Caco-2 (cell line): ENCODE data around the gene S1PR1. TPM values are rescaled to one million over a fixed set of nuclear protein-coding genes. Genes with fewer than 3 reads are reported as not detected.

Experiments used
- BruUV-seq: library from RNA; stranded (reverse); fragments of 400-500 nt; replicated peaks from 2 replicates; lab custom pipeline; 2021; lab: Mats Ljungman, UMichigan
- CTCF ChIA-PET: fragments of 300-600 bp; sonication (Branson Sonifier 250); formaldehyde crosslinking; loops from one replicate; lab custom pipeline; 2022; ENCODE audit warnings: antibody characterized with exemption; lab: Charles Lee
- POLR2A ChIA-PET: fragments of 300-600 bp; sonication (Branson Sonifier 250); formaldehyde crosslinking; loops from one replicate; lab custom pipeline; 2022; ENCODE audit warnings: antibody characterized with exemption; lab: Charles Lee
- DNase-seq, 2 experiments: peaks; one replicate each; pipeline versions ENCODE4 v3.0.0 to v3.0.0-alpha.2; 2020 to 2022
- H3K27me3 ChIP-seq: replicated peaks from 2 replicates; pipeline ENCODE4 v1.6.0; 2011; ENCODE audit warnings: low read length; ENCODE audit not compliant: control insufficient read depth, insufficient read depth
- H3K36me3 ChIP-seq: 2 replicates; pipeline ENCODE4 v1.5.1; 2011; ENCODE audit warnings: low read length; ENCODE audit not compliant: control insufficient read depth, insufficient read depth
- H3K4me1 ChIP-seq: fragments of 250-450 bp; sonication (Bioruptor Pico); 2 replicates; pipeline ENCODE4 v1.5.1; 2020; ENCODE audit warnings: mild to moderate bottlenecking
- H3K4me3 ChIP-seq: 2 replicates; pipeline ENCODE4 v1.5.1; 2011; ENCODE audit warnings: low read depth, mild to moderate bottlenecking, control low read depth, low read length
- H3K9me3 ChIP-seq: fragments of 250-450 bp; sonication (Bioruptor Pico); 2 replicates; pipeline ENCODE4 v1.5.1; 2020; ENCODE audit warnings: mild to moderate bottlenecking, moderate library complexity
- H3K27ac Mint-ChIP-seq: one replicate; pipeline ENCODE4 v1.8.0; 2022; ENCODE audit warnings: mixed read lengths; ENCODE audit not compliant: unreplicated experiment
- H3K27me3 Mint-ChIP-seq: one replicate; pipeline ENCODE4 v1.8.0; 2022; ENCODE audit warnings: mixed read lengths; ENCODE audit not compliant: insufficient read depth, unreplicated experiment
- H3K36me3 Mint-ChIP-seq: one replicate; pipeline ENCODE4 v1.8.0; 2022; ENCODE audit warnings: mild to moderate bottlenecking, mixed read lengths; ENCODE audit not compliant: insufficient read depth, unreplicated experiment
- H3K4me1 Mint-ChIP-seq: one replicate; pipeline ENCODE4 v1.8.0; 2022; ENCODE audit warnings: low read depth, mixed read lengths; ENCODE audit not compliant: unreplicated experiment
- H3K4me3 Mint-ChIP-seq: one replicate; pipeline ENCODE4 v1.8.0; 2022; ENCODE audit warnings: mild to moderate bottlenecking, moderate library complexity, mixed read lengths; ENCODE audit not compliant: unreplicated experiment
- H3K9me3 Mint-ChIP-seq: one replicate; pipeline ENCODE4 v1.8.0; 2022; ENCODE audit warnings: mixed read lengths; ENCODE audit not compliant: unreplicated experiment
- intact Hi-C: fragments of 100-400 bp; cut with micrococcal nuclease; formaldehyde crosslinking; loops from one replicate; pipeline ENCODE4 v1.10.0; 2022; ENCODE audit not compliant: unreplicated experiment
- total RNA-seq: library from RNA; stranded (reverse); gene quantifications from 2 replicates; pipeline ENCODE4 v1.2.3, GENCODE V29; 2022
- TF ChIP-seq, protein P1 (sequence below), 2 experiments: fragments of 200-600 bp in 1 of 2; IDR thresholded peaks; 1 replicate in 1 of 2; 2 replicates in 1 of 2; pipeline versions ENCODE4 v1.5.1 to v1.8.0; 2011 to 2022; ENCODE audit warnings: antibody characterized with exemption in 1 of 2, control low read depth in 1 of 2, inconsistent platforms in 1 of 2, low read depth in 1 of 2, low read length in 1 of 2, mild to moderate bottlenecking in 1 of 2, moderate library complexity in 1 of 2; ENCODE audit not compliant: insufficient read depth in 1 of 2, severe bottlenecking in 1 of 2, unreplicated experiment in 1 of 2

S1PR1 gene
- total RNA-seq, 1 experiment from 2014 or later, result not detected

DNA sequence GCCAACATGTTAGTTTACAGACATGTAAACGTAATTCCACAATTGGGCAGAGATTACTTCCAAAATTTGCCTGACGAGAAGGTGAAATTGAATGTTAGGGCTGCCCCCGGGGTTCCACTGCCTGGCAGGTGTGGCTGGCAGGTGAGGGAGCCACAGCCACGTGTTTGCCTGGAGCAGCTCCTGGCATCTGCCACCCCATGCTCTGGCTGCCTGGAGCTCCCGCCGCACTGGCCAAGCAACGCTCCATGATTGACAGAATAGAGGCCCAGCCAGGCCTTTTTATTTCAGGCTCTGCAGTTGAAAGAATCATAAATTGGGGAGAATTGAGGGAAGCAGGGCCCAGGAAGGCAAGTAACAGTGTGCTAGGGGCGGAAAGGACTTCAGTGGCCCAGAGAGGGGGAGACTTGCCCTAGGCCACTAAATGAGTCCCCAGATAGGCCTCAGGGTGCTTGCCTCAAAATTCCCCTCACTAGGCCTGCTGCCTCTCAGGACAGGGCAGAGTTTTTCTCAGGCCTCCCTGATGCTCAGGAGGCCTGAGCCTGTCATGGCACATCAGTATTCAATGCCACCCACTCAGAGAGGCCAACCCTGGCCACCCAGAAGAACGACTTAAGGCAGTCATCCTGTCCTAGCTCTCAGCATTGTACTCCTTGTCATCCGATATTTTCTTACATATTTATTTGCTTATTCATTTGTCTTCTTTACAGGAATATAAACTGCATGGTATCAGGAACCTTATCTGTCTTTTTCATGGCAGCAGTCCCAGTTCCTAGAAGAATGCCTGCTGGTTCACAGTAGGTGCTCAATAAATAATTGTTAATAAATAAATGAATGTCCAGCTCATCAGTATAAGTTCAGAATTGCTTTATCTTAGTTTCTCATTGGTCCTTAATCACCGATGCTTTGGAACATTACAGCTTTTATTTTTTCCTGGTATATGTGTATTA, 16.6 kb upstream of the S1PR1 start:
- CTCF ChIA-PET, result no interaction called here
- Mint-ChIP-seq H3K9me3 (no peaks in the 10 kb centered on the region), H3K27ac (no peak overlapping the region), H3K4me3 (no peak overlapping the region), H3K4me1 (no peaks in the 10 kb centered on the region), H3K27me3 (peaks cover 10% of the 10 kb centered on the region), H3K36me3 (no peaks in the 10 kb centered on the region)
- BruUV-seq, result no TSS peak
- Histone ChIP-seq H3K27me3 (no peaks in the 10 kb centered on the region), H3K36me3 (no peaks in the 10 kb centered on the region), H3K9me3 (no peaks in the 10 kb centered on the region), H3K4me3 (no peak overlapping the region), H3K4me1 (no peaks in the 10 kb centered on the region)
- no peak for DNase-seq
- TF ChIP-seq, protein P1, sequence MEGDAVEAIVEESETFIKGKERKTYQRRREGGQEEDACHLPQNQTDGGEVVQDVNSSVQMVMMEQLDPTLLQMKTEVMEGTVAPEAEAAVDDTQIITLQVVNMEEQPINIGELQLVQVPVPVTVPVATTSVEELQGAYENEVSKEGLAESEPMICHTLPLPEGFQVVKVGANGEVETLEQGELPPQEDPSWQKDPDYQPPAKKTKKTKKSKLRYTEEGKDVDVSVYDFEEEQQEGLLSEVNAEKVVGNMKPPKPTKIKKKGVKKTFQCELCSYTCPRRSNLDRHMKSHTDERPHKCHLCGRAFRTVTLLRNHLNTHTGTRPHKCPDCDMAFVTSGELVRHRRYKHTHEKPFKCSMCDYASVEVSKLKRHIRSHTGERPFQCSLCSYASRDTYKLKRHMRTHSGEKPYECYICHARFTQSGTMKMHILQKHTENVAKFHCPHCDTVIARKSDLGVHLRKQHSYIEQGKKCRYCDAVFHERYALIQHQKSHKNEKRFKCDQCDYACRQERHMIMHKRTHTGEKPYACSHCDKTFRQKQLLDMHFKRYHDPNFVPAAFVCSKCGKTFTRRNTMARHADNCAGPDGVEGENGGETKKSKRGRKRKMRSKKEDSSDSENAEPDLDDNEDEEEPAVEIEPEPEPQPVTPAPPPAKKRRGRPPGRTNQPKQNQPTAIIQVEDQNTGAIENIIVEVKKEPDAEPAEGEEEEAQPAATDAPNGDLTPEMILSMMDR (IDR thresholded peaks at IDR 0.05; ENCODE audit: insufficient read depth in 1 of 2, low read depth in 1 of 2, low read length in 1 of 2, severe bottlenecking in 1 of 2, unreplicated experiment in 1 of 2), result no peak
- POLR2A ChIA-PET, result no interaction called here
- intact Hi-C loops, result no loop called here

- H3K4me3 ChIP-seq, result no peak overlapping the region
- TF ChIP-seq, protein P1 (IDR thresholded peaks at IDR 0.05; ENCODE audit: insufficient read depth in 1 of 2, low read depth in 1 of 2, low read length in 1 of 2, severe bottlenecking in 1 of 2, unreplicated experiment in 1 of 2), result no peak
- intact Hi-C loops, result no loop called here
- H3K27me3 ChIP-seq, result no peaks in the 10 kb centered on the region
- BruUV-seq, result no TSS peak
- ChIA-PET CTCF (no interaction called here), POLR2A (no interaction called here)
- no peak overlapping the region for H3K4me3 Mint-ChIP-seq
- peaks cover 7% of the 10 kb centered on the region for H3K27me3 Mint-ChIP-seq
- no peaks in the 10 kb centered on the region for H3K4me1 Mint-ChIP-seq
- no peaks in the 10 kb centered on the region for H3K36me3 Mint-ChIP-seq
- H3K9me3 ChIP-seq, result no peaks in the 10 kb centered on the region
- no peaks in the 10 kb centered on the region for H3K9me3 Mint-ChIP-seq
- no peaks in the 10 kb centered on the region for H3K4me1 ChIP-seq
- no peak overlapping the region for H3K27ac Mint-ChIP-seq
- DNase-seq, result no peak
- no peaks in the 10 kb centered on the region for H3K36me3 ChIP-seq
These were observed 15.9 kb upstream of the S1PR1 start for GRCh38 chr1:101220906-101221305.

- ChIA-PET CTCF (no interaction called here), POLR2A (no interaction called here)
- TF ChIP-seq, protein P1 (IDR thresholded peaks at IDR 0.05; ENCODE audit: insufficient read depth in 1 of 2, low read depth in 1 of 2, low read length in 1 of 2, severe bottlenecking in 1 of 2, unreplicated experiment in 1 of 2), result no peak
- Histone ChIP-seq H3K36me3 (no peaks in the 10 kb centered on the region), H3K4me1 (no peaks in the 10 kb centered on the region), H3K4me3 (no peak overlapping the region), H3K27me3 (no peaks in the 10 kb centered on the region), H3K9me3 (no peaks in the 10 kb centered on the region)
- intact Hi-C loops, result no loop called here
- DNase-seq, result no peak
- Mint-ChIP-seq H3K4me3 (no peak overlapping the region), H3K9me3 (no peaks in the 10 kb centered on the region), H3K27me3 (peaks cover 7% of the 10 kb centered on the region), H3K36me3 (no peaks in the 10 kb centered on the region), H3K27ac (no peak overlapping the region), H3K4me1 (no peaks in the 10 kb centered on the region)
- no TSS peak for BruUV-seq
These were observed 14.8 kb upstream of the S1PR1 start for GRCh38 chr1:101221945-101222429.
